Keratinocyte (primary cell): ENCODE results near the gene HCK. TPM values are rescaled to one million over a fixed set of nuclear protein-coding genes. Genes with fewer than 3 reads are reported as not detected.

Experiments used
- DNase-seq: peaks from one replicate; pipeline ENCODE4 v3.0.0-alpha.2; 2011; ENCODE audit warnings: low read depth, missing footprints, low spot score
- FAIRE-seq: peaks from 2 replicates; lab custom pipeline; 2011; peaks lifted over from hg19 to GRCh38; lab: Jason Lieb, UNC
- H2AFZ ChIP-seq: 2 replicates; pipeline ENCODE4 v1.6.0; 2012; ENCODE audit warnings: low read length, control low read depth, inconsistent platforms; ENCODE audit not compliant: control insufficient read depth
- H3K27ac ChIP-seq: 2 replicates; pipeline ENCODE4 v1.5.1; 2011; ENCODE audit warnings: low read length; ENCODE audit not compliant: control insufficient read depth, insufficient read depth
- H3K27me3 ChIP-seq: 3 replicates; pipeline ENCODE4 v1.6.0; 2011; ENCODE audit warnings: low read length; ENCODE audit not compliant: control insufficient read depth, insufficient read depth; ENCODE audit errors: extremely low read depth
- H3K36me3 ChIP-seq, 2 experiments: 2 replicates in 1 of 2; 3 replicates in 1 of 2; pipeline ENCODE4 v1.5.1; 2011; ENCODE audit warnings: low read length in 2 of 2, mild to moderate bottlenecking in 1 of 2; ENCODE audit not compliant: control insufficient read depth in 2 of 2, insufficient read depth in 2 of 2; ENCODE audit errors: extremely low read depth in 1 of 2
- H3K4me1 ChIP-seq: 3 replicates; pipeline ENCODE4 v1.5.1; 2011; ENCODE audit warnings: low read length; ENCODE audit not compliant: control insufficient read depth, insufficient read depth; ENCODE audit errors: extremely low read depth
- H3K4me2 ChIP-seq: 3 replicates; pipeline ENCODE4 v1.6.0; 2011; ENCODE audit warnings: low read depth, low read length; ENCODE audit not compliant: control insufficient read depth, insufficient read depth; ENCODE audit errors: extremely low read depth
- H3K4me3 ChIP-seq, 3 experiments: fragments of 200-600 bp in 1 of 3; sonication (generic) in 1 of 3; 2 replicates in 2 of 3; 3 replicates in 1 of 3; pipeline ENCODE4 v1.5.1; 2011 to 2016; ENCODE audit warnings: low read length in 3 of 3, mild to moderate bottlenecking in 3 of 3, control low read depth in 2 of 3, inconsistent platforms in 1 of 3, low read depth in 1 of 3, mixed read lengths in 1 of 3, mixed run types in 1 of 3, moderate library complexity in 1 of 3; ENCODE audit not compliant: control insufficient read depth in 2 of 3, insufficient read depth in 2 of 3; ENCODE audit errors: extremely low read depth in 1 of 3
- H3K79me2 ChIP-seq: 2 replicates; pipeline ENCODE4 v1.6.0; 2012; ENCODE audit warnings: low read length; ENCODE audit not compliant: control insufficient read depth, insufficient read depth
- H3K9ac ChIP-seq: 3 replicates; pipeline ENCODE4 v1.6.0; 2011; ENCODE audit warnings: low read length; ENCODE audit not compliant: control insufficient read depth, insufficient read depth; ENCODE audit errors: extremely low read depth
- H3K9me1 ChIP-seq: 3 replicates; pipeline ENCODE4 v1.6.0; 2011; ENCODE audit warnings: low read length; ENCODE audit not compliant: control insufficient read depth, insufficient read depth; ENCODE audit errors: extremely low read depth
- H3K9me3 ChIP-seq: 2 replicates; pipeline ENCODE4 v1.5.1; 2012; ENCODE audit warnings: low read depth, low read length; ENCODE audit not compliant: control insufficient read depth
- H4K20me1 ChIP-seq: 3 replicates; pipeline ENCODE4 v1.6.0; 2011; ENCODE audit warnings: low read length; ENCODE audit not compliant: control insufficient read depth, insufficient read depth; ENCODE audit errors: extremely low read depth
- EZH2 ChIP-seq: IDR thresholded peaks from one replicate; pipeline ENCODE4 v1.6.1; 2012; ENCODE audit warnings: inconsistent platforms, mild to moderate bottlenecking, low read length, moderate library complexity
- dilution Hi-C: fragments of 300-500 bp; cut with MboI; formaldehyde crosslinking; loops from one replicate; pipeline ENCODE4 v1.7.0; 2020; ENCODE audit warnings: low sequenced_read_pairs; ENCODE audit not compliant: extremely low pct_ligation_motif_present
- polyA plus RNA-seq, 5 experiments: library from polyadenylated mRNA; depleted of rRNA in 3 of 5; stranded (reverse) in 3 of 5; stranded (forward) in 1 of 5; unstranded in 1 of 5; fragments of >200 nt; gene quantifications; 1 replicate in 1 of 5; 2 replicates in 3 of 5; 3 replicates in 1 of 5; pipeline versions ENCODE4 v1.2.1 to v1.2.3, GENCODE V29; 2011 to 2012; ENCODE audit warnings: missing spikeins in 2 of 5, low read depth in 1 of 5, low replicate concordance in 1 of 5
- TF ChIP-seq, protein P1 (sequence below), 3 experiments: IDR thresholded peaks in 1 of 3; conservative IDR thresholded peaks in 1 of 3; optimal IDR thresholded peaks in 1 of 3; 2 replicates in 2 of 3; 3 replicates in 1 of 3; pipeline versions ENCODE3 to v1.5.1; 2011; ENCODE audit warnings: low read length in 3 of 3, mild to moderate bottlenecking in 3 of 3, moderate library complexity in 2 of 3, control low read depth in 1 of 3, inconsistent platforms in 1 of 3; ENCODE audit not compliant: insufficient read depth in 2 of 3; ENCODE audit errors: extremely low read depth in 1 of 3

HCK gene
- polyA plus RNA-seq, 1 donor (not counting 4 experiments of a cell fraction or from before 2014, with no cell fraction given): not detected

DNA sequence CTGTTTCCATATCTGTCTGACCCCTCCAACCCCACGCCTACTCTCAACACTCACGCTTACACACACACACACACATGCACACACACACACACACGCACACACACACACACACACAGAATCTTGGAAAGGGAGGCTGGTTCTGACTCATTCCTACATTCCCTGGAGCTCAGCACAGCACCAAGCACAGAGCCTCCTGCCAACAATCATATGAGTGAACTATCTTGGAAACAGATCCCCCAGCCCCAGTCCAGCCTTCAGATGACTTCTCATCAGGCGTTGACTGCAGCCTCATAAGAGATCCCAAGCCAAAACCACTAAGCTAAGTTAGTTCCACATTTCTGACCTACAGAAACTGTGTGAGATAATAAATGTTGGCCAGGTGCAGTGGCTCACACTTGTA, 14.1 kb upstream of the HCK start:
- Histone ChIP-seq H3K27me3 (peaks cover 26% of the 10 kb centered on the region), H3K4me1 (peaks cover 3% of the 10 kb centered on the region), H3K4me3 (no peak overlapping the region), H3K9ac (no peak overlapping the region), H2AFZ (no peak overlapping the region), H3K36me3 (no peaks in the 10 kb centered on the region), H3K27ac (no peak overlapping the region), H4K20me1 (no peaks in the 10 kb centered on the region), H3K9me1 (no peaks in the 10 kb centered on the region), H3K9me3 (no peaks in the 10 kb centered on the region), H3K4me2 (no peak overlapping the region), H3K79me2 (no peaks in the 10 kb centered on the region)
- dilution Hi-C loops: no loop called here
- DNase-seq (no peak), FAIRE-seq (no peak)
- TF ChIP-seq EZH2: no peak
- TF ChIP-seq, protein P1, sequence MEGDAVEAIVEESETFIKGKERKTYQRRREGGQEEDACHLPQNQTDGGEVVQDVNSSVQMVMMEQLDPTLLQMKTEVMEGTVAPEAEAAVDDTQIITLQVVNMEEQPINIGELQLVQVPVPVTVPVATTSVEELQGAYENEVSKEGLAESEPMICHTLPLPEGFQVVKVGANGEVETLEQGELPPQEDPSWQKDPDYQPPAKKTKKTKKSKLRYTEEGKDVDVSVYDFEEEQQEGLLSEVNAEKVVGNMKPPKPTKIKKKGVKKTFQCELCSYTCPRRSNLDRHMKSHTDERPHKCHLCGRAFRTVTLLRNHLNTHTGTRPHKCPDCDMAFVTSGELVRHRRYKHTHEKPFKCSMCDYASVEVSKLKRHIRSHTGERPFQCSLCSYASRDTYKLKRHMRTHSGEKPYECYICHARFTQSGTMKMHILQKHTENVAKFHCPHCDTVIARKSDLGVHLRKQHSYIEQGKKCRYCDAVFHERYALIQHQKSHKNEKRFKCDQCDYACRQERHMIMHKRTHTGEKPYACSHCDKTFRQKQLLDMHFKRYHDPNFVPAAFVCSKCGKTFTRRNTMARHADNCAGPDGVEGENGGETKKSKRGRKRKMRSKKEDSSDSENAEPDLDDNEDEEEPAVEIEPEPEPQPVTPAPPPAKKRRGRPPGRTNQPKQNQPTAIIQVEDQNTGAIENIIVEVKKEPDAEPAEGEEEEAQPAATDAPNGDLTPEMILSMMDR (optimal IDR thresholded peaks at IDR 0.05 in 1 of 3, IDR thresholded peaks at IDR 0.05 in 1 of 3, conservative IDR thresholded peaks at IDR 0.05 in 1 of 3; ENCODE audit: extremely low read depth in 1 of 3, insufficient read depth in 2 of 3, low read length in 3 of 3): no peak

DNA sequence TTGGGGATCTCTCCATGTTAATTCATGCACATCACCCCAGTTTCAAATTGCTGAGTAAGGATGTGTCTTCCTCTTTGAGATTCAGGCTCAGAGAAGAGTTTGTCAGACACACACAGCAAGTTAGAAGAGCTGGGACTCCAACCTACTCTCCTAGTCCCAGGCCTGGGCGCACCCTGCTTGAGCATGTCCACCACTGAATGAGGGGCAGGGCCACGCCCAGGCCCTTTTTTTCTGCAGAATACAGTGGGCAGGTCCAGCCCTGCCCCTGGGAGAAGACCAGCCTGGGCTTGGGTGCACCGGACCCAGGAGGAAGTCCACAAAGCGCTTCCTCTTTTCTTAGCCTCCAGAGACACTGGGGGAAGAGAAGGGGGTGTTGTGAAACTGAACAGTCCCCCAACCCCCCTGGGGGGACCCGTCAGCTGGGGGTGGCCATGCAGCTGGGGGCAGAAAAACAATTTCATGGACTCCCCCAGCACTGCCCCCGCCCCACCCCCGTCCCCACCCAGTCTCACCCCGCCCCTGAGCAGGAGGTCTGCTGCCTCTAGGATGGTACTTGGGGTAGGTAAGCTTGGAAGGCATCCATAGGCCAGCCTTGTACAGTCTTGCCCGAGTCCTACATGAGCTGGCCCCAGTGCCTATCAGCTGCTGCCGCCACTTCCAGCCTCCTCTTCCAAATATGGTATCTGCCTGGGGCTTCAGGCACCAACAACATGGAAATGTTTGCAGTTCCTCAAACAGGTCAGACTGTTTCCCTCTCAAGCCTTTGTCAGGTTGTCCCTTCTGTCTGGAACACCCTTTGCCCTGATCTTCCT, 11.7 kb upstream of the HCK start:
- peaks cover 7% of the 10 kb centered on the region for H3K27me3 ChIP-seq
- no peak for DNase-seq
- dilution Hi-C loops: no loop called here

More for the DNA sequence above, 11.7 kb upstream of the HCK start:
- TF ChIP-seq EZH2: no peak
- TF ChIP-seq, protein P1 (optimal IDR thresholded peaks at IDR 0.05 in 1 of 3, IDR thresholded peaks at IDR 0.05 in 1 of 3, conservative IDR thresholded peaks at IDR 0.05 in 1 of 3; ENCODE audit: extremely low read depth in 1 of 3, insufficient read depth in 2 of 3, low read length in 3 of 3): no peak
- no peaks in the 10 kb centered on the region for H3K36me3 ChIP-seq
- peak; percentile 51 for FAIRE-seq
- H3K27ac ChIP-seq: no peak overlapping the region
- no peaks in the 10 kb centered on the region for H3K79me2 ChIP-seq
- H2AFZ ChIP-seq: no peak overlapping the region
- no peak overlapping the region for H3K4me3 ChIP-seq
- H3K9ac ChIP-seq: no peak overlapping the region
- no peaks in the 10 kb centered on the region for H3K9me1 ChIP-seq
- H3K4me1 ChIP-seq: peaks cover 3% of the 10 kb centered on the region
- H4K20me1 ChIP-seq: no peaks in the 10 kb centered on the region
- peak overlapping the region; percentile 13 for H3K4me2 ChIP-seq
- H3K9me3 ChIP-seq: no peaks in the 10 kb centered on the region
